Activated CD8-positive, alpha-beta memory T cell treated with anti-CD3 and anti-CD28 coated beads, Interleukin-2, amount 50 U/mL, for 1 hour (primary cell): ENCODE data around the gene PPY.
"Not testable (repeated sequence)": the region's sequence is repeated elsewhere in the genome, so short reads cannot be mapped to it uniquely, and the experiment has no call there.

Experiments
- DNase-seq: peaks from one replicate; pipeline ENCODE4 v3.0.0-alpha.2; 2020; ENCODE audit errors: extremely low read depth

The PPY gene

DNA sequence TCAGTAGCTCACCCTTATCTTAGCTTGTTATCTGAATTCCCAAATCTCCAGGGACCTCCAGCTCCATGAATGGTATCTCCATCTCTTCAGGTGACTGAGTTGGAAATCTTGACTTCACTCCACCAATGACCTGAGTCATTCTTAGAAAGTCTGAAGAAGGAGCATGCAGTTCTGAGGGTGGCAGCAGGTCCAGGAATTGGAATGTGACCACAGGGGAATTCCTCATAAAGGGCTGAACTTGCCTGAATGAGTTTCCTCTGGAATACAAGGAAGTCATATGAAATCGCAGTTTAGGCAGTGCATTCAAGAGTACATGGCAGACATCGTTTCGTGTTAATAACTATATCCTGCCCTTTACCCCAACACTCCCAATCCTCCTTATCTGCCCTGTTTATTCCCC lies 24.0 kb upstream of the PPY start:
- DNase-seq: no peak

DNA sequence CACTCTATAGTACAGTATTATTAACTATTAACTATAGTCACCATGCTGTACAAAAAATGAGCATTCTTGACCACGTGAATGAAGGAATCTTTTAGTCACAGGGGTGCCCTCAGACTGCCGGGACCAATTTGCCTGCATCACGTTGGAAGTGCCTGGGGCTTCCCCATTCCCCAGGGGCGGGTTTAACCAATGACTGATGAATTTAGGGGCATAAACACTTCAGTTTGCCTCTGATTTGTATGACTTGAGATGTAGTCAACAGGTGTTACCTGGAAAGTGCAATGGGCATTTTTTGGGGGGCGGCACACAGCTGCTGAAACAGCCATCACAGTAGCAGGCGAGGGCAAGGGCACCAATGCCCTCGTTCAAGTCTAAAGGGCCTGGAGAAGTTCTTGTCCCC lies 20.2 kb upstream of the PPY start:
- DNase-seq: no peak

DNA sequence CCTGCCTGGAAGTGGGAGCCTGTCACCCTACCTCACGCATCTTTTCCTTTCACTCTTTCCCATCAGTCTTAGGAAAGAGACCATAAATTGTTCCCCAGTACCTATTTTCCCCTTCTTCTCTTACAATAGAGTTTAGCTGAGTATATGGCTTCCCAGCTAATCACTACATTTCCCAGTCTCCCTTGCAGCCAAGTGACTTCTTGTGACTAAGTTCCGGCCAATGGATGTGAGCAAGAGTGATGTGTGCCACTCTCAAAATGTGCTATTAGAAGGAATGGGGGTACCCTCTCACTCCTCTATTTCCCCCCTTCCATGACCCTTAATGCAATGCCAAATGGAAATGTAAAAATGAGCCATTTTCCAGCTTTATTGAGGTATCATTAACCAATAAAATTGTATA lies 19.7 kb upstream of the PPY start:
- DNase-seq: no peak

GRCh38 chr17:43961292-43961691 lies 19.0 kb upstream of the PPY start:
- DNase-seq: not testable (repeated sequence)

- DNase-seq: no peak
Observed at GRCh38 chr17:43958748-43959352, 16.6 kb upstream of the PPY start.

- DNase-seq: no peak
Observed at GRCh38 chr17:43956222-43956621, 13.9 kb upstream of the PPY start.

DNA sequence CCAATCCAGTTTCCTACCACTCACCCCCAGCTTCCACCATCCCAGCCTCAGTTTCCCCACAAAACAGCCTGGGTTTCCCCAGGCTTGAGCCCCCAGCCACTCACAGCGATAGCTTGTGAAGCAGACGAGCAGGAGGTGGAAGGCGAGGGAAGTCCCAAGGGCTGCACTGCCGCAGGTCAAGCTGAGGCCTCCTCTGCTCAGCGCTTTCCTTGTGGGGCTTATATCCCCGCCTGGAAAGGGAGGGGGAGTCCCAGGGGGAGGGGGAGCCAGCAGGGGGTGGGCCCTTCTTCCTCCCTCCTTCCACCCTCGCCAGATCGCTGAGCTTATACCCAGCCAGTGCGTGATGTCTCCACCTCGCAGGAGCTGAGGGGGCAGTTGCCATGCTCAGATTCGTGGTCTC lies 11.5 kb upstream of the PPY start, which contains the start of gene PYY:
PYY (minus strand) TSS at position 195 of the 400 bp plus-strand sequence. CDS start 457 bp downstream, outside the sequence.
- DNase-seq: no peak

DNA sequence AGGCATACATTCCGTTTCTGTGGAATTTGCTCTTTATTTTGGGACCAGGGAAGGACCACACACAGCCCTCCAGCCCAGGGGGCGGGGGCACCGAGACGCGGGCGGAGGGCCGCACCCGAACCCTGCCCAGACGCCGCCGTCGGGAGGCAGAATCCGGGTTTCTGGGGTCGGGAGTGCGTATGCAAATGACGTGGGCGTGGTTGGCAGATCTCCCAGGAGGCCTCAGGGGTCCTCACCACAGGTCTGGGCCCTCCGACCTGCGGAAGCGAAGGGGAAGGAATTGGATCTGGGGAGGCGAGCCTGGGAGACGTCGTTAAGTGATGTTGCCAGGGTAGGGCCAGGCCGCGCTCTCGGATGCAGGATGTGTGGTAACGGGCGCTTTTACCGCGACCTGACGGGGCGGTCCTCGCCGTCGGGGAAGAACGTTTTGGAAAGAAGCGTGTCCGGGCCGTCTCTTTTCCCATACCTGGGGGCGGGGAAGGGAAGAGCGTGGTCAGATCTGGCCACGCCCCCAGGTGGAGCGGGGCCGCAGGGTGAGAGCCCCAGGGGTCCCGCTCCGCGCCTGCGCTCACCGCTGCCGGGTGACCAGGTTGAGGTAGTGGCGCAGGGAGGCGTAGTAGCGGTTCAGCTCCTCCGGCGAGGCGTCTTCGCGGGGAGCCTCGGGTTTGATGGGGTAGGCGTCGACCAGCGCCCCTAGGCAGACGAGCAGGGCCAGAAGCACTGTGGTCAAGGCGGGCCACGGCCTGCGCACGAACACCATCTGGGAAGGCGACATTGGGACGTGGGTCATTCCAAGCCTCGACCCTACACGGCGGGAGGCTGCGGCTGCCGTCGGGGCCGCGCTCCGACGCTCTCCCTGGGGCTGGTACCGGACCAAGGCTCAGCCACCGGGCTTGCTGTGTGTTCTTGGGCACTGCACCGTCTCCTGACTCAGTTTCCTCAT lies 10.7 kb upstream of the PPY start:
- no peak for DNase-seq

GRCh38 chr17:43952351-43952723 lies 10.1 kb upstream of the PPY start:
- DNase-seq: no peak

- no peak for DNase-seq
Observed at GRCh38 chr17:43951750-43952149, 9.5 kb upstream of the PPY start.

DNA sequence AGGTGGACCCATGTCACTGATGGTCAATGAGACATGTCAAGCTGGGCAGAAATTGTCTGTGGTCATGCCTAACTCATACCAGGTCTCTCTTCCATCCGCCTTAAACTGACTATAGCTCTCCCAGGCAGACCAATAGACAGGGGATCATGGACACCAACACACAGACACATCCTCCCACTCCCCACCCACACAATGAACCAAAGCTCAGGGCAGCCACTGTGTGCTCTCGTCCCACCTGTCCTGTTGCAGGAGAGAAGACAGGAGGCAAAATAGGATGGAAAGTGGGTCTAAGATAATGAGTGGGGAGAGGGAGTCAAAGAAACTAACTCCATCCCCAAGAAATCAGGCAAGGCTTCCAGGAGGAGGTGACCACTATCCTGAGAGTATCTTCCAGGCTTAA lies 8.3 kb upstream of the PPY start:
- no peak for DNase-seq

DNA sequence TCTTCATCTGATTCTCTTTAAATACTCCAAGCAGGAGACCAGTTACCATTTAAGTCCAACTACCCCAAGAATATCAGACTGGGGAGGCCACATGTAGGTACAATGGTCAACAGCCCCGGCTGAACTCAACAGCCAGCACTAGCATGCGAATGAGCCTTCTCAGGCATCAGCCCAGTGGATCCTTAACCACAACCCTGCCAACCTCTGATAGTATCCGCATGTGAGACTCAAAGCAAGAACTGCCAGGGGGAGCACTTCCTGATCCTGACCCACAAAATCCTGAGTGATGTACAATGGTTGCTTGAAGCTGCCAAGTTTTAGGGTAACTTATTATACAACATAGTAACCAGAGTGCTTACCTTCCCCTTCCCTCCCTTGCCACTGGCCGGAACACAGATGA lies 7.5 kb upstream of the PPY start:
- no peak for DNase-seq

DNA sequence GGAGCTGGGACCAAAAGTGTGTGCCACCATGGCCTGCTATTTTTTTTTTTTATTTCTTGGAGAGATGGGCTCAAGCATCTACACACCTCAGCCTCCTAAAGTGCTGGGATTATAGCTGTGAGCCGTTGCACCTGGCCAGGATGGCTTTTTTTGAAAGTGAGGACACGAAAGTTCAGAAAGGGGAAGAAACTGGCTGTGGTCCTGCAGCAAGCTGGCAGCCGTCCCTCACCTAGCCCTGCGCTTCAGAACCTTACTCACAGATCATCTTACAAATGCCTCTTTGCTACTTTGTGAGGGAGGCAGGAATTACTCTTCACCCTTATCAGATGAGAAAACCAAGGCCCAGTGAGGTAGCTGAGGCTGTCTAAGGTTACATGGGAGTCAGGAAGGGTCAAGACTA lies 4.5 kb upstream of the PPY start:
- DNase-seq: no peak

- DNase-seq: no peak
Observed at GRCh38 chr17:43945074-43945829, 3.0 kb upstream of the PPY start.

GRCh38 chr17:43940630-43941029 lies 1.6 kb downstream of the PPY start:
- DNase-seq: no peak

DNA sequence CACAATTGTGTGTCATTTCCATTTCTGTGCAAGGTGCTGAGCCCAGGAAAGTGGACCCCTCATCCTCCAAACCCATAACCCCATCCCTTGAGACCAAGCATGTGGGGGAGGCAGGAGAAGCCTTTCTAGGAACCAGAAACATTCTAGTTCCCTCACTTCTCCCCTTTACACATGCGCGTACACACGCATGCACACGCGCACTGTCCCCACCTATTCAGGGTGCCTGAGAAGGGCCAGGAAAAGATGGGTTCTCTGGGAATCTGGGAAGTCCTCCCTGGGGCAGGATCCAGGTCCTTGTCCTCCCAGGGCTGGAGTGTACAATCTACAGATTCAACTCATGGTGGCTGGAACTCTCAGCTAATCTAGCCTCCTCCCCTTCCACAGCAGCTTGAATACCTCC lies 2.4 kb downstream of the PPY start:
- DNase-seq: no peak

DNA sequence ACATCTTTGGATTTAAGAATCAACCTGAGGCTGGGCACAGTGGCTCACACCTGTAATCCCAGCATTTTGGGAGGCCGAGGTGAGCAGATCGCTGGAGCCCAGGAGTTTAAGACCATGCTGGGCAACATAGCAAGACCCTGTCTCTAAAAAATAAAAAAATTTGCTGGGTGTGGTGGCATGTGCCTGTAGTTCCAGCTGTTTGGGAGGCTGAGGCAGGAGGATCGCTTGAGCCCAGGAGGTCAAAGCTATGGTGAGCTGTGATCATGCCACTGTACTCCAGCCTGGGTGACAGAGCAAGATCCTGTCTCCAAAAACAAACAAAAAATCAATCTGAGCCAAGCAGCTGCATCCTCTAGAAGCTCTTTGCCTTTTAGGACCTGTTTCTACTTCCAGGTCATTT lies 2.8 kb downstream of the PPY start:
- not testable (repeated sequence) for DNase-seq

DNA sequence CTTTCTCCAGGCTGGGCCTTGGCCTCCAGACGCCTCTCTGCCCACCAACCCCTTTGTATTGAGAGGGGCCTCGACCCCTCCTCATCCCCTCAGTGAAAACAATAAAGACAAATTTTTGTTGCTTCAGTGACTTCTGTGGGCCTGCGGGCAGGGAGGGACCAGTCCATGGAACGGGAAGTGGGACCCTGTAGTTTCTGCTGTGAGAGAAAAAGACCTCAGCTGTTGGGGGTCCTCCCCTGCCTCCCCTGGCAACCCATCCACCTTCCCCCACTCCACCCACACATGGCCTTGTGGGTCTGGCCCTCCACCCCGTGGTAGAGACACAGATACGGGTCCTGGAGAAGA lies 3.5 kb downstream of the PPY start:
- DNase-seq: no peak

DNA sequence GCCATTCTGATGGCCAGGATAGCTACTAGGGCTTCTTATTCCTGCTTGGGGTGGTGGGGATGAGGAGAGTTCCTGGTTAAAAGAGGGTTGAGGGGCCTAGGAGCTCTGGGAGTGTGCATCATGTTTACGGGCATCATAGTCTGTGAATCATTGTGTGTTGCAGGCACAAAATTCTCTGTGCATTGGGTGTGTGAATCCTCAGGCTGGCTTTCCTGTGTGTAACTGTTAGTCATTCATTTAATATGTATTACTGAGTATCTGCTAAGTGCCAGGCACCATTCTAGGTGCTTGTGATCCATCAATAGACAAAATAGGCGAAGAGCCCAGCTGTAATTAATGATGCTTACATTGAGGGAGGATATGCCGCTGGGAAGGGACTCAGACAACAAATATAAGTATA lies 5.8 kb downstream of the PPY start:
- no peak for DNase-seq

DNA sequence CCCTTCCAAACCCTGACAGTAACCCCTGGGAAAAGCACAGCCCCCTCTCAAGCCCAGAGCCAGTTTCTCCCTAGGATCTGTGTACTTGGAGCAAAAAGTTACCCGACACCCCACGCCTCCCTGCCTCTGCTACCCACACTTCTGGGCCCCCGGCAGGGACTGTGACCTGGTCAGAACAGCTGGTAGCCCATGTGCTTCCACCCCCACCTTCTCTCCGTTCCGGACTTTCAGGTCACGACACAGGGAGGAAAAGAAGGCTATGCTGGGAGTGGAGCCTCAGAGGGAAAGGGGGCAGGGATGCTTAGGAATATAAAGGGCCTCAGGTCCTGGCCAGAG lies 6.4 kb downstream of the PPY start:
- no peak for DNase-seq

DNA sequence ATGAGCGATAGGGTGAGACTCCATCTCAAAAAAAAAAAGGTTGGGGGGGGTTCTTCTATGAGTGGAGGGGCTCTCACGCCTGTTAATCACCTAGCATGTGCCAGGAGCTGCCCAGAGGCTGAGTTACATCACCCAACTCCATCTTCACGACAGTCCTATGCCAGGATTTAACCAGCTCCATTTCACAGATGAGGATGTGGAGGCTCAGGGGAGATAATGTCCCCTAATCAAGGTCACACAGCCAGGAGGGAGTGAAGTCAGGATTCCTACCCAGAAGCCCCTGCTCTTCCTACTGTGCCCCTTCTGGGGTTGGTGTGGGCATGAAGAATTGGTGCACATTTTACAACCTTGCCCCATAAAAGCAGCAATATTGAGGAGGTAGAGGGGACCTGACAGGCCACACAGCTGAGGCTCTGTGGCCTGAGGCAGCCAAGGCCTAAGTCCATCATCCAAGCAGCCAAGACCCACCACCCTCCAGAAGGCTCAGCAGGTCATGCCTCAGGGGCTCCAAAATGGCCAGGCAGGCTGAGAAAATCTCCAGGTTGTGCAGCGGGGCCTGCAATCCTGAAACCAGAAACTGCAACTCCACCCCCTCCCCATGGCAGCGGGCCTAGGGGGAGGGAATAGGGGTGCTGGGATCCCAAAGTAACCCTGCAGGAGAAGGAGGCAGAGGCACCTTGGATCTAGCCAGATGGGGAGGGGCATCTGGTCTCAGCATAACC lies 6.9 kb downstream of the PPY start:
- DNase-seq: no peak

DNA sequence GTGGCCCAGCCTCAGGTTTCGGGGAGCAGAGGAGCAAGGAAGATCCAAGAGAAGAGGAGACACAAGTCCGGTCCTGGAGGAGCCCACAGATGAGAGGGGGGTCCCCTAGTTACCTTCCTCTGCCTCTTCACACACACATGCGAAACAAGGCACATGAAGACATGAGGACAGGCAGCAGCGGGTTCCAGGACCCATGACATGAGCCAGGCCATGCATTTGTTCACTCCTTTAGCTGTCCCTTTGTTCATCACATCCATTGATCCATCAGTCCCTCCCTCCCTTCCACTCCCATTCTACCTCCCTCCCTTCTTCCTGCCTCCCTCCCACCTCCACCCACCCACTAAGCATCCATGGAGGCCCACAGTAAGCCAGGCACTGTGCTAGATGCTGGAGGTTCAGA lies 9.4 kb downstream of the PPY start:
- DNase-seq: no peak
